GM12891 (cell line): ENCODE data around the gene PGGHG.

Experiments used
- PAX5 ChIP-seq: IDR thresholded peaks from 2 replicates; pipeline ENCODE4 v1.6.1; 2011; ENCODE audit warnings: low read length, moderate library complexity, mild to moderate bottlenecking; ENCODE audit not compliant: insufficient read depth, severe bottlenecking
- POLR2A ChIP-seq: IDR thresholded peaks from 2 replicates; pipeline ENCODE4 v1.6.1; 2011; ENCODE audit warnings: low read depth, low read length, control low read depth

GRCh38 chr11:331358-332060 is 42.6 kb downstream of the PGGHG start:
- TF ChIP-seq PAX5 (no peak), POLR2A (no peak)
